HG02642 (cell line): Measurements from ENCODE around the gene APOE.
"Not testable (repeated sequence)": the region's sequence is repeated elsewhere in the genome, so short reads cannot be mapped to it uniquely, and the experiment has no call there.

Experiments used
- ATAC-seq: cut with Tn5 transposase; IDR thresholded peaks from one replicate; pipeline ENCODE4 v1.9.1; 2021; ENCODE audit warnings: mild to moderate bottlenecking; ENCODE audit not compliant: unreplicated experiment, poor library complexity

APOE gene

DNA sequence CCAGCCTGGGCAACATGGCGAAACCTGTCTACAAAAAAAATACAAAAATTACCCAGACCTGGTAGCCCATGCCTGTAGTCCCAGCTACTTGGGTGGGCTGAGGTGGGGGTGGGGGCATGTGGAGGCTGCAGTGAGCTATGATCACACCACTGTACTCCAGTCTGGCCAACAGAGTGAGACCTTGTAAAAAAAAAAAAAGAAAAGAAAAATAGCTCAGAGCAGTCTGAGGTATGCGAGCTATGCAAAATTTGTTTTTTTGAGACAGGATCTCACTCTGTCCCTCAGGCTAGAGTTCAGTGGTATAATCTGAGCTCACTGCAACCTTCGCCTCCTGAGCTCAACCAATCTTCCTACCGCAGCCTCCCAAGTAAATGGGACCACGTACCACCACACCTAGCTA is 21.7 kb upstream of the APOE start:
- no peak for ATAC-seq

GRCh38 chr19:44884566-44884965 is 21.0 kb upstream of the APOE start:
- no peak for ATAC-seq

GRCh38 chr19:44886141-44886540 is 19.5 kb upstream of the APOE start:
- no peak for ATAC-seq

- no peak for ATAC-seq
Observed at GRCh38 chr19:44887648-44888047, 17.9 kb upstream of the APOE start.

- not testable (repeated sequence) for ATAC-seq
Observed at GRCh38 chr19:44888335-44888734, 17.3 kb upstream of the APOE start.

DNA sequence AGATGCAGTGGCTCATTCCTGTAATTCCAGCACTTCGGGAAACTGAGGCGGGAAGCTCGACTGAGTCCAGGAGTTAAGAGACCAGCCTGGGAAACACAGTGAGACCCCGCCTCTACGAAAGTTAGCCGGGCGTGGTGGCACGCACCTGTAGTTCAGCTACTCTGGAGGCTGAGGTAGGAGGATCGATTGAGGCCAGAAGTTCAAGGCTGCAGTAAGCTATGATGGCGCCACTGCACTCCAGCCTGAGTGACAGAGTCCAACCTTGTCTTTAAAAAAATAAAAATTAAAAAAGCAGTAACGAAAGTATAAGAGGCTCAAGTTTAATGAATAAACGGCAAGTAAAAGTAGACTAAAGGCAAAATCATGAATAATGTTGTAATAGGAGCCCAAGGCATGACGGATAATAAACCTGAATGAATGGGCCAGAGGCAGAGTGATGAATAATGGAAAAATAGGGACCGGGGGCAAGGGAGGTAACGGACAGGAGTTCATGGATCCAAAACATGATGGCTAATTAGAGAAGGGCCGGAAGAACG is 15.7 kb upstream of the APOE start:
- ATAC-seq, result no peak

- ATAC-seq, result peak; percentile 80
Observed at GRCh38 chr19:44890366-44891015, 15.1 kb upstream of the APOE start.

GRCh38 chr19:44891016-44891882 is 14.3 kb upstream of the APOE start, which contains the start of gene TOMM40:
Gene TOMM40 (plus strand): TSS chr19:44891254. CDS start chr19:44891416, 162 bp downstream.
- peak; percentile 72 for ATAC-seq

DNA sequence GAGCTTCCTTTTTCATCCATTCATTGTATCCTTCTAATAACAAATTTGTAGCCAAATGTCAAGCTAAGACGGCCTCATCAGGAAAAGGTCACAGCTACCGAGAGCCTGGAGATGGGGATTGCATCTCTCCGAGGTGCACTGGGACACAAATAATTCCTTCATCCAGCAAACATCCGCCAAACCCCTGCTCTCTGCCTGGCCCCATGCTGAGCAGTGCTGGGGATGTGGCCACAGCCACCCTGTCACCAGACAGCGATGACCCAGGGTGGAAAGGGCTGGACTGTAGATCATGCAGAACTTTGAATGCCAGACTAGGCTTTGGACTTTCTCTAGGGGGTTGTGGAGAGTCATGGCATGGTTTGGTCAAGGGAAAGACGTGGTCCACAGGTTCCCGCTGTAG is 12.7 kb upstream of the APOE start:
- no peak for ATAC-seq

DNA sequence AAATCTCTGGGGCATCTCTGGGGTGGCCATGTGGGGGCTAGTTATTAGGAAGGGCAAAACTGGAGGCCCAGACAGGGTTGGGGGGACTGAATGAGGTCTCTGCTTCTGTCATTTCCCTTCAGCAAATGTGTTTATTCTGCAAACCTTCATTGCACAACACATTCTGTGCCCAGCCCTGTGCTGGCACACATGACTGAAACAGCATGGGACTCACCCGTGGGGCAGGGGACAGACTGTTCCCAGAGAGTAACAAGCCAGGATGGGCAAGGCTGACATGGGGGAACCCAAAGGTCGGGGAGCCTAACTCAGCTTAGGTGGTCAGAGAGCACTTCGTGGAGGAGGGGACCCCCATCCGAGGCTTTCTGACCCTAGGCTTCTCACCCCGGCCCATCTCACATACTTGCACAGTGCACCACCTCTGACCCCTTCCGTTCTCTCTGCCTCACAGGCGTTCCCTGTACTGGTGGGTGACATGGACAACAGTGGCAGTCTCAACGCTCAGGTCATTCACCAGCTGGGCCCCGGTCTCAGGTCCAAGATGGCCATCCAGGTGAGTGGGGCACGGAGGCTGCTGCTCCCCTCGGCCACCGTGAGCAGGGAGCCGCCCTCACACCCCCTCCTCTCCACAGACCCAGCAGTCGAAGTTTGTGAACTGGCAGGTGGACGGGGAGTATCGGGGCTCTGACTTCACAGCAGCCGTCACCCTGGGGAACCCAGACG is 12.1 kb upstream of the APOE start:
- ATAC-seq, result no peak

- ATAC-seq, result no peak
Observed at GRCh38 chr19:44894052-44894400, 11.6 kb upstream of the APOE start.

DNA sequence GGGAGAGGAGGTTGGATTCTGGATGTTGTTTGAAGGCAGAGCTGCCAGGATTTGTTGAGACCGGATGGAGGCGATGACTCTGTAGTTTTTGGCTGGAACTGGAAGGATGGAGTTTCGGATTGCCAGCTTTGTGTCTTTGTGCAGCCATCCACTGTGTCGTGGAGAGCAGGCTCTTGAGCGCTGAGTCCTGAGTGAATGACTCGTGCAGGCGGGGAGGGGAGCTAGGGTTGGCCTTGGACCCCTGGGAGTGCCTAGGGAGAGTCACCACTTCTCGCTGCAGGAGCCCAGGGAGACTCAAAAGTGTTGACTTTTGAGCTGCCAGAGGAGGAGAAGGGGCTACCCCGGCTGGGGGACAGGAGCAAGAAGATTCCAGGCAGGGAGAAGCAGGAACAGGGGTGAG is 10.7 kb upstream of the APOE start:
- ATAC-seq, result no peak

- no peak for ATAC-seq
Observed at GRCh38 chr19:44897835-44898234, 7.8 kb upstream of the APOE start.

DNA sequence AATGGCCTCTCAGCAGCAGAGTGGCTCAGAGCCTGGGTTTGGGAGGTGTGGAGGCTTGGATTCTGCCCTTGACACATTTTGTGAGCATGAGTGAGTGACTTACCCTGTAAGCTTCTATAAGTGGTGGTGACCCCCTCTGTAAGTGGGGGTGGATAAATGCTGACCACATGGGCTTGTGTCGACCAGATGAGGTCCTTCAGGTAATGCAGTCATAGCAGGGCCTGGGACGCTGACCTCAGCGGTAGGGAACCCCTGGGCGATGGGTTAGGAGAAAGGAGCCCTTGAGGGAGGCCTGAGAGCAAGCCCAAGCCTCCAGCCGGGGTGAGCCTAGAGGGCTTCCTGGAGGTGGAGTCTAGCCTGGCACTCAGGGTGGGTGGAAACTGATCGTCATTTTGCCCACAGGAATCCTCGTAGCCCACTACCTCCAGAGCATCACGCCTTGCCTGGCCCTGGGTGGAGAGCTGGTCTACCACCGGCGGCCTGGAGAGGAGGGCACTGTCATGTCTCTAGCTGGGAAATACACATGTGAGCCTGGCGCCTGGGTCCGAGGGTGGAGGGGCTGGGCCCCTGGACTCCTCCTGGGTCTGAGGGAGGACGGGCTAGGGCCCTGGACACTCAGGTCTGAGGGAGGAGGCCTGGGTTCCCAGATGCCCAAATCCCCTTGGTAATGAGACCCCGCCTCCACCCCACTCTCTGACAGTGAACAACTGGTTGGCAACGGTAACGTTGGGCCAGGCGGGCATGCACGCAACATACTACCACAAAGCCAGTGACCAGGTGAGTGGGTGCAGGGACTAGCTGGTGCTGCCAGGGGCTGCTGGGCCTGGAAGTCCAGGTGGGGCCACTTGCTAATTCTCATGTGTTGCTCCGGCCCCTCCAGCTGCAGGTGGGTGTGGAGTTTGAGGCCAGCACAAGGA is 5.0 kb upstream of the APOE start:
- ATAC-seq, result no peak

GRCh38 chr19:44903216-44903601 is 2.4 kb upstream of the APOE start:
- ATAC-seq, result no peak

DNA sequence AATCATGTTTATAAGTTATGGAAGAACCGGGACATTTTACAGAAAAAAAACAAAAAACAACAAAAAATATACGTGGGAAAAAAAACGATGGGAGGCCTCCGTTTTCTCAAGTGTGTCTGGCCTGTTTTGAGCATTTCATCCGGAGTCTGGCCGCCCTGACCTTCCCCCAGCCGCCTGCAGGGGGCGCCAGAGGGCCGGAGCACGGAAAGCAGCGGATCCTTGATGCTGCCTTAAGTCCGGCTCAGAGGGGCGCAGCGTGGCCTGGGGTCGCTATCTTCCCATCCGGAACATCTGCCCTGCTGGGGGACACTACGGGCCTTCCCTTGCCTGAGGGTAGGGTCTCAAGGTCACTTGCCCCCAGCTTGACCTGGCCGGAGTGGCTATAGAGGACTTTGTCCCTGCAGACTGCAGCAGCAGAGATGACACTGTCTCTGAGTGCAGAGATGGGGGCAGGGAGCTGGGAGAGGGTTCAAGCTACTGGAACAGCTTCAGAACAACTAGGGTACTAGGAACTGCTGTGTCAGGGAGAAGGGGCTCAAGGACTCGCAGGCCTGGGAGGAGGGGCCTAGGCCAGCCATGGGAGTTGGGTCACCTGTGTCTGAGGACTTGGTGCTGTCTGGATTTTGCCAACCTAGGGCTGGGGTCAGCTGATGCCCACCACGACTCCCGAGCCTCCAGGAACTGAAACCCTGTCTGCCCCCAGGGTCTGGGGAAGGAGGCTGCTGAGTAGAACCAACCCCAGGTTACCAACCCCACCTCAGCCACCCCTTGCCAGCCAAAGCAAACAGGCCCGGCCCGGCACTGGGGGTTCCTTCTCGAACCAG is 1.8 kb upstream of the APOE start:
- ATAC-seq, result peak; percentile 42

DNA sequence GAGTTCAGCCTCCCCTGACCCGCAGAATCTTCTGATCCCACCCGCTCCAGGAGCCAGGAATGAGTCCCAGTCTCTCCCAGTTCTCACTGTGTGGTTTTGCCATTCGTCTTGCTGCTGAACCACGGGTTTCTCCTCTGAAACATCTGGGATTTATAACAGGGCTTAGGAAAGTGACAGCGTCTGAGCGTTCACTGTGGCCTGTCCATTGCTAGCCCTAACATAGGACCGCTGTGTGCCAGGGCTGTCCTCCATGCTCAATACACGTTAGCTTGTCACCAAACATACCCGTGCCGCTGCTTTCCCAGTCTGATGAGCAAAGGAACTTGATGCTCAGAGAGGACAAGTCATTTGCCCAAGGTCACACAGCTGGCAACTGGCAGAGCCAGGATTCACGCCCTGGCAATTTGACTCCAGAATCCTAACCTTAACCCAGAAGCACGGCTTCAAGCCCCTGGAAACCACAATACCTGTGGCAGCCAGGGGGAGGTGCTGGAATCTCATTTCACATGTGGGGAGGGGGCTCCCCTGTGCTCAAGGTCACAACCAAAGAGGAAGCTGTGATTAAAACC is 1.1 kb upstream of the APOE start:
- no peak for ATAC-seq

GRCh38 chr19:44907613-44908012 is 2.0 kb downstream of the APOE start:
- no peak for ATAC-seq
